ENCODE results near the gene TENT5C.

The TENT5C gene

DNA sequence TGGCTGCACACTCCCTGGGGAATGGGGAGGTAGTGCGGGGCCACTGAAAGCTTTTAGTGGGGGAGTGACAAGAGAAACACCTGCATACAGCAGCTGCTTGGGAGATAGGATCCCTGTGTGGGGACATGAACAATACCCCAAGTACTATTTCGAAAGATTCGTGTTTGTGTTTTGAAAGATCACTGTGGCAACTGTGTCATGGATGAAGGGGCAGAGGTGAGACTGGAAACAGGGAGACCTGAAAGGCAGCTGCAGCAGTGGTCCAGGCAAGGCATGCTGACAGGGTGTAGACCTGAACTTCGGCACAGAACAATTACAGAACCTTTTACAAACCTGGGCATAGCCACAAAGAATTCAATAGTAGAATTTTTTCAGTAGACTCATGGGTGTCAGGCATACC lies 32.9 kb downstream of the TENT5C start:
- H3K4me1 ChIP-seq (ENCODE audit: control insufficient read depth, insufficient read depth, low read depth, low read length) = no peaks in the 10 kb centered on the region
- H3K14ac ChIP-seq (ENCODE audit: low read length in 2 of 2) = no peak overlapping the region
- H3K27me3 ChIP-seq (ENCODE audit: control insufficient read depth in 1 of 2, insufficient read depth in 1 of 2, low read length in 2 of 2) = peaks cover 39% of the 10 kb centered on the region in 2 experiments
- no peak overlapping the region for H3K27ac ChIP-seq (ENCODE audit: low read length, poor library complexity, severe bottlenecking)
- no peak overlapping the region for H4K8ac ChIP-seq (ENCODE audit: low read length)
- H2BK120ac ChIP-seq (ENCODE audit: low read depth, low read length) = no peak overlapping the region
- no peak overlapping the region for H2AFZ ChIP-seq (ENCODE audit: low read depth, low read length)
- H2AK5ac ChIP-seq (ENCODE audit: low read length, severe bottlenecking) = no peak overlapping the region
- H3K4me2 ChIP-seq (ENCODE audit: low read length, poor library complexity, severe bottlenecking) = no peak overlapping the region
- H3K4ac ChIP-seq (ENCODE audit: low read depth in 1 of 2, low read length in 2 of 2) = no peak overlapping the region
- no peaks in the 10 kb centered on the region for H3K79me1 ChIP-seq (replicated peaks; ENCODE audit: low read length, poor library complexity, severe bottlenecking)
- H2BK12ac ChIP-seq (ENCODE audit: low read length in 2 of 2) = no peak overlapping the region
- H3K9me3 ChIP-seq (ENCODE audit: control insufficient read depth, low read length) = no peaks in the 10 kb centered on the region
- H4K91ac ChIP-seq (ENCODE audit: low read length) = no peak overlapping the region
- no peak for DNase-seq
- no peak overlapping the region for H3K4me3 ChIP-seq (ENCODE audit: insufficient read depth in 1 of 2, low read depth in 1 of 2, low read length in 2 of 2)
- no peaks in the 10 kb centered on the region for H3K36me3 ChIP-seq (ENCODE audit: control insufficient read depth in 1 of 2, insufficient read depth in 2 of 2, low read depth in 1 of 2, low read length in 2 of 2)
- 92% methylated on average over 3 of the region's 4 CpGs for WGBS
- H3K23ac ChIP-seq (ENCODE audit: low read length in 2 of 2) = no peak overlapping the region
- no peak overlapping the region for H2BK15ac ChIP-seq (ENCODE audit: low read depth, poor library complexity, severe bottlenecking)
- no peak overlapping the region for H3K18ac ChIP-seq (ENCODE audit: low read depth in 1 of 2, low read length in 2 of 2)
- no peak overlapping the region for H3K9ac ChIP-seq (ENCODE audit: low read length)
- no peak overlapping the region for H2BK5ac ChIP-seq (ENCODE audit: low read depth, low read length, poor library complexity, severe bottlenecking)

DNA sequence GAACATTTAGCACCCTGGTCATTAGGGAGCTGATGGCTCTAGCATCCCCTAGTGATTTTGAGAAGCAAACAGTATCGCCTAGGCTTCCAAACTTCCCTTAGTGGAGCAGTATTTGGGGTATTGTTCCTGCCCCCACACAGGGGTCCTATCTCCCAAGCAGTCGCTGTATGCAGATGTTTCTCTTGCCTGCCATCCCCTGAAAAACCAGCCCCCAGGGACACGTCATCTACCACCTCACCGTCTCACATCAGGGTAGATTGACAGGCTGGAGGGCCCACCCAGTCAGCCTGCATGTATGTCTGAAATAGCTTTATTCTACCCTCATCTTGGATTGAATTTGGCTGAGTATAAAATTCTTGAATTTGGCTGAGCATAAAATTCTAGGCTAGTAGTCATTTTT lies 33.9 kb downstream of the TENT5C start:
- 97% methylated on average over 4 of the region's 4 CpGs for WGBS
- Histone ChIP-seq H3K23ac (ENCODE audit: low read length in 2 of 2) (no peak overlapping the region), H3K9me3 (ENCODE audit: control insufficient read depth, low read length) (no peaks in the 10 kb centered on the region), H3K9ac (ENCODE audit: low read length) (no peak overlapping the region), H3K27me3 (ENCODE audit: control insufficient read depth in 1 of 2, insufficient read depth in 1 of 2, low read length in 2 of 2) (peaks cover 39 to 45% of the 10 kb centered on the region in 2 experiments), H2AK5ac (ENCODE audit: low read length, severe bottlenecking) (no peak overlapping the region), H2BK12ac (ENCODE audit: low read length in 2 of 2) (no peak overlapping the region), H3K14ac (ENCODE audit: low read length in 2 of 2) (peak overlapping the region in 1 of 2 experiments; percentile 2), H4K91ac (ENCODE audit: low read length) (no peak overlapping the region), H3K4me3 (ENCODE audit: insufficient read depth in 1 of 2, low read depth in 1 of 2, low read length in 2 of 2) (no peak overlapping the region), H3K36me3 (ENCODE audit: control insufficient read depth in 1 of 2, insufficient read depth in 2 of 2, low read depth in 1 of 2, low read length in 2 of 2) (no peaks in the 10 kb centered on the region), H4K8ac (ENCODE audit: low read length) (no peak overlapping the region), H3K18ac (ENCODE audit: low read depth in 1 of 2, low read length in 2 of 2) (no peak overlapping the region), H3K4me2 (ENCODE audit: low read length, poor library complexity, severe bottlenecking) (no peak overlapping the region), H3K27ac (ENCODE audit: low read length, poor library complexity, severe bottlenecking) (no peak overlapping the region), H3K4me1 (ENCODE audit: control insufficient read depth, insufficient read depth, low read depth, low read length) (no peaks in the 10 kb centered on the region), H3K4ac (ENCODE audit: low read depth in 1 of 2, low read length in 2 of 2) (no peak overlapping the region), H3K79me1 (replicated peaks; ENCODE audit: low read length, poor library complexity, severe bottlenecking) (no peaks in the 10 kb centered on the region), H2BK120ac (ENCODE audit: low read depth, low read length) (no peak overlapping the region), H2BK15ac (ENCODE audit: low read depth, poor library complexity, severe bottlenecking) (no peak overlapping the region), H2BK5ac (ENCODE audit: low read depth, low read length, poor library complexity, severe bottlenecking) (no peak overlapping the region), H2AFZ (ENCODE audit: low read depth, low read length) (no peak overlapping the region)
- no peak for DNase-seq

DNA sequence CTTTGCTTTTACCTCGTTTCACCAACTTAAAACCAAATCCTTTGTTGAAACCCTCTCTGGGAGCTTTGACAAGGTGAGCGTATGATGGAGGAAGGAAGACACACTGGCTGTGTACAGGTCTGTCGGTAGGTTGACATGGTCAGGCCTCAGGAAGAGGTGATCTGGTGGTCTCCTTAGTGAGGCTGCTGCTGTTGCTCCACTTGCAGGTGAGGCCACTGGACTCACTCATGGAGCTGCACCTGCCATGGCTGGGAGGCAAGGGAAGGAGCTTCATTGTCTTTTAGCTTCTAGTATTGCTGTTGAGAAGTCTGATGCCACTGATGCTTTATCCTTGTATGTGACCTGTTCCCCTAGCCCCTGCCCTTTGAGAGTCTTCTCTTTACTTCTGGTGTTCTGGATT lies 35.7 kb downstream of the TENT5C start:
- Histone ChIP-seq H3K4me1 (ENCODE audit: control insufficient read depth, insufficient read depth, low read depth, low read length) (no peaks in the 10 kb centered on the region), H2BK15ac (ENCODE audit: low read depth, poor library complexity, severe bottlenecking) (no peak overlapping the region), H2BK120ac (ENCODE audit: low read depth, low read length) (no peak overlapping the region), H3K27ac (ENCODE audit: low read length, poor library complexity, severe bottlenecking) (no peak overlapping the region), H2BK12ac (ENCODE audit: low read length in 2 of 2) (no peak overlapping the region), H3K18ac (ENCODE audit: low read depth in 1 of 2, low read length in 2 of 2) (no peak overlapping the region), H2BK5ac (ENCODE audit: low read depth, low read length, poor library complexity, severe bottlenecking) (no peak overlapping the region), H3K36me3 (ENCODE audit: control insufficient read depth in 1 of 2, insufficient read depth in 2 of 2, low read depth in 1 of 2, low read length in 2 of 2) (no peaks in the 10 kb centered on the region), H3K4me3 (ENCODE audit: insufficient read depth in 1 of 2, low read depth in 1 of 2, low read length in 2 of 2) (no peak overlapping the region), H3K79me1 (replicated peaks; ENCODE audit: low read length, poor library complexity, severe bottlenecking) (no peaks in the 10 kb centered on the region), H3K4ac (ENCODE audit: low read depth in 1 of 2, low read length in 2 of 2) (no peak overlapping the region), H3K14ac (ENCODE audit: low read length in 2 of 2) (no peak overlapping the region), H4K8ac (ENCODE audit: low read length) (no peak overlapping the region), H3K9me3 (ENCODE audit: control insufficient read depth, low read length) (no peaks in the 10 kb centered on the region), H2AK5ac (ENCODE audit: low read length, severe bottlenecking) (no peak overlapping the region), H3K27me3 (ENCODE audit: control insufficient read depth in 1 of 2, insufficient read depth in 1 of 2, low read length in 2 of 2) (peaks cover 38 to 39% of the 10 kb centered on the region in 2 experiments), H3K23ac (ENCODE audit: low read length in 2 of 2) (no peak overlapping the region), H3K4me2 (ENCODE audit: low read length, poor library complexity, severe bottlenecking) (no peak overlapping the region), H2AFZ (ENCODE audit: low read depth, low read length) (no peak overlapping the region), H4K91ac (ENCODE audit: low read length) (no peak overlapping the region), H3K9ac (ENCODE audit: low read length) (no peak overlapping the region)
- WGBS = 98% methylated on average over 2 of the region's 3 CpGs
- no peak for DNase-seq

DNA sequence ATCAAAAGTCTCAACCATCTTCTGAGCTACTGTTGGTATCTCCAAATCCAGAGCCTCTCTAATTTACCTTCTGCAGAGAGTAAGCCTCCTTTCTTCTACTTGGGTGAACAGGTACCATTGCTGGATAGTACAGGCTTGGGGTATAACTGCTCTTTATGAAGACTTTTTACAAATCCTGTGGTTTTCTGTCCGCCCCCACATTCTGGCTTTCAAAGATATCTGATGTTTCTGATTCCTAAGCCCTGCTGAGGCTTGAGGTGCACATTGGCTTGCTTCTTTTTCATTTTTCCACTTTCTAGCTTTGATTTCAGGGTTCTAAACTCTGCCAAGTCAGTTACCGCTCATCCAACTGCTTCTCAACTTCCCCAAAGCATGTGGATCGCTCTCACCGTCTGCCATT lies 37.1 kb downstream of the TENT5C start:
- Histone ChIP-seq H3K36me3 (ENCODE audit: control insufficient read depth in 1 of 2, insufficient read depth in 2 of 2, low read depth in 1 of 2, low read length in 2 of 2) (no peaks in the 10 kb centered on the region), H3K9ac (ENCODE audit: low read length) (no peak overlapping the region), H3K23ac (ENCODE audit: low read length in 2 of 2) (no peak overlapping the region), H3K14ac (ENCODE audit: low read length in 2 of 2) (no peak overlapping the region), H2BK5ac (ENCODE audit: low read depth, low read length, poor library complexity, severe bottlenecking) (no peak overlapping the region), H2AK5ac (ENCODE audit: low read length, severe bottlenecking) (no peak overlapping the region), H3K79me1 (replicated peaks; ENCODE audit: low read length, poor library complexity, severe bottlenecking) (no peaks in the 10 kb centered on the region), H4K91ac (ENCODE audit: low read length) (no peak overlapping the region), H3K27ac (ENCODE audit: low read length, poor library complexity, severe bottlenecking) (no peak overlapping the region), H3K9me3 (ENCODE audit: control insufficient read depth, low read length) (no peaks in the 10 kb centered on the region), H3K4me3 (ENCODE audit: insufficient read depth in 1 of 2, low read depth in 1 of 2, low read length in 2 of 2) (no peak overlapping the region), H2AFZ (ENCODE audit: low read depth, low read length) (no peak overlapping the region), H3K4ac (ENCODE audit: low read depth in 1 of 2, low read length in 2 of 2) (no peak overlapping the region), H2BK12ac (ENCODE audit: low read length in 2 of 2) (no peak overlapping the region), H3K18ac (ENCODE audit: low read depth in 1 of 2, low read length in 2 of 2) (no peak overlapping the region), H4K8ac (ENCODE audit: low read length) (no peak overlapping the region), H2BK120ac (ENCODE audit: low read depth, low read length) (no peak overlapping the region), H3K27me3 (ENCODE audit: control insufficient read depth in 1 of 2, insufficient read depth in 1 of 2, low read length in 2 of 2) (peaks cover 34 to 36% of the 10 kb centered on the region in 2 experiments), H3K4me2 (ENCODE audit: low read length, poor library complexity, severe bottlenecking) (no peak overlapping the region), H3K4me1 (ENCODE audit: control insufficient read depth, insufficient read depth, low read depth, low read length) (no peaks in the 10 kb centered on the region), H2BK15ac (ENCODE audit: low read depth, poor library complexity, severe bottlenecking) (no peak overlapping the region)
- 100% methylated on average over 1 of the region's 4 CpGs for WGBS
- no peak for DNase-seq

Data from mesenchymal stem cell (in vitro differentiated cells and primary cell).